GM23248 (cell line): Measurements from ENCODE around the gene SHISA6. TPM values are rescaled to one million over a fixed set of nuclear protein-coding genes. Genes with fewer than 3 reads are reported as not detected.

ENCODE experiments used
- DNase-seq: peaks from one replicate; pipeline ENCODE4 v3.0.0-alpha.2; 2015
- H2AFZ ChIP-seq: fragments of 200-600 bp; sonication (generic); 2 replicates; pipeline ENCODE4 v1.6.1; 2016; ENCODE audit warnings: antibody characterized with exemption
- H3F3A ChIP-seq: fragments of 200-600 bp; sonication (generic); 2 replicates; pipeline ENCODE4 v1.6.1; 2016; ENCODE audit warnings: mild to moderate bottlenecking, antibody characterized with exemption, mixed run types; ENCODE audit not compliant: insufficient read depth
- H3K27ac ChIP-seq: fragments of 200-600 bp; sonication (generic); 2 replicates; pipeline ENCODE4 v1.5.1; 2016; ENCODE audit warnings: mild to moderate bottlenecking
- H3K27me3 ChIP-seq: fragments of 200-600 bp; sonication (generic); replicated peaks from 2 replicates; pipeline ENCODE4 v1.6.1; 2016; ENCODE audit warnings: mild to moderate bottlenecking; ENCODE audit not compliant: insufficient read depth
- H3K36me3 ChIP-seq: fragments of 200-600 bp; sonication (generic); 2 replicates; pipeline ENCODE4 v1.6.1; 2016; ENCODE audit warnings: low read depth, mild to moderate bottlenecking
- H3K4me1 ChIP-seq: fragments of 200-600 bp; sonication (generic); 2 replicates; pipeline ENCODE4 v1.6.1; 2016; ENCODE audit warnings: mild to moderate bottlenecking; ENCODE audit not compliant: insufficient read depth
- H3K4me2 ChIP-seq: fragments of 200-600 bp; sonication (generic); one replicate; pipeline ENCODE4 v1.6.1; 2016; ENCODE audit warnings: mild to moderate bottlenecking; ENCODE audit not compliant: unreplicated experiment
- H3K4me3 ChIP-seq: fragments of 200-600 bp; sonication (generic); 2 replicates; pipeline ENCODE4 v1.5.1; 2016; ENCODE audit warnings: mild to moderate bottlenecking
- H3K79me2 ChIP-seq: fragments of 200-600 bp; sonication (generic); 2 replicates; pipeline ENCODE4 v1.6.1; 2016; ENCODE audit warnings: mild to moderate bottlenecking; ENCODE audit not compliant: insufficient read depth
- H3K9ac ChIP-seq: fragments of 200-600 bp; sonication (generic); 2 replicates; pipeline ENCODE4 v1.6.1; 2016; ENCODE audit warnings: mild to moderate bottlenecking
- H3K9me2 ChIP-seq: fragments of 200-600 bp; sonication (generic); 2 replicates; pipeline ENCODE4 v1.6.1; 2016; ENCODE audit warnings: mixed run types, mild to moderate bottlenecking, moderate library complexity; ENCODE audit not compliant: insufficient read depth
- H3K9me3 ChIP-seq: fragments of 200-600 bp; sonication (generic); one replicate; pipeline ENCODE4 v1.6.1; 2017; ENCODE audit warnings: low read depth
- H4K20me1 ChIP-seq: fragments of 200-600 bp; sonication (generic); 2 replicates; pipeline ENCODE4 v1.6.0; 2016; ENCODE audit not compliant: insufficient read depth
- EZH2 ChIP-seq: fragments of 200-600 bp; sonication (generic); IDR thresholded peaks from 2 replicates; pipeline ENCODE4 v1.6.1; 2018; ENCODE audit warnings: antibody characterized with exemption, mild to moderate bottlenecking; ENCODE audit not compliant: insufficient read depth, poor library complexity, severe bottlenecking
- EZH2phosphoT487 ChIP-seq: fragments of 200-600 bp; sonication (generic); IDR thresholded peaks from 2 replicates; pipeline ENCODE4 v1.6.1; 2018; ENCODE audit warnings: antibody characterized with exemption, moderate library complexity, mild to moderate bottlenecking, low read depth; ENCODE audit not compliant: insufficient read depth
- WGBS, 2 experiments: methylation state at CpG; one replicate each; pipeline ENCODE4 v1.1.6; 2015 to 2017; ENCODE audit warnings: low lambda C conversion rate in 2 of 2, low coverage in 1 of 2; ENCODE audit errors: missing lambda C conversion rate in 2 of 2; 5-methylcytosine and 5-hydroxymethylcytosine counted together
- in situ Hi-C: fragments of 300-500 bp; cut with MboI; formaldehyde crosslinking; loops from 2 replicates; pipeline ENCODE4 v1.15.0; 2020
- polyA plus RNA-seq: library from polyadenylated mRNA; unstranded; fragments of >200 nt; fragmentation: Nextera tagmentation; extraction: Ambion mirVana; gene quantifications from 2 replicates; pipeline ENCODE4 v1.2.1, GENCODE V29; 2016
- total RNA-seq: library from RNA; depleted of rRNA; stranded (reverse); fragments of >200 nt; shearing (Covaris generic); gene quantifications from 2 replicates; pipeline ENCODE4 v1.2.3, GENCODE V29; 2014

The SHISA6 gene
- total and polyA plus RNA-seq, 2 experiments from 2014 or later = not detected

DNA sequence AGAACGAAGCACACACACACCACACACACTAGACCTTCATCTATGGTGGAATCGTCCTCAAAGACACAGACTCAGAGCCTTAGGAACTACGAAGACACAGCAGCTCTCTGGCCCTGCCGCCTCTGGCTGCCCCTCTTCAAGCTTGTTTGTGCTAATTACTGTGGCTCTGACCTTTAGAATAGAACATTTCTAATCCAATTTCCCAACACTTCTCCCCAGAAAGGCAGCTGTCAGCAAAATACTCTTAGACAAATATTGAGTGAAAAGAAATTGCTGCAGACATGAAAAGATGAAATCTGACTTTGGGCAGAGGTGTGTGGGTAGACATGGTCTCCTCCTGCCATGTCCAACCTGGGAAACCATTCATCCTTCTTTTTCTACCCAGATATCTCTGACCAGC lies 205.3 kb downstream of the SHISA6 start:
- Histone ChIP-seq H3K9ac (no peak overlapping the region), H2AFZ (no peak overlapping the region), H3K27ac (no peak overlapping the region), H3K36me3 (no peaks in the 10 kb centered on the region), H3K4me3 (no peak overlapping the region), H3K9me2 (no peaks in the 10 kb centered on the region), H3K79me2 (no peaks in the 10 kb centered on the region), H4K20me1 (no peaks in the 10 kb centered on the region), H3K4me2 (no peak overlapping the region), H3K4me1 (no peaks in the 10 kb centered on the region), H3F3A (no peaks in the 10 kb centered on the region), H3K9me3 (no peaks in the 10 kb centered on the region), H3K27me3 (no peaks in the 10 kb centered on the region)
- in situ Hi-C loops = no loop called here
- TF ChIP-seq EZH2phosphoT487 (no peak), EZH2 (no peak)
- DNase-seq = no peak
- 16 to 21% methylated on average over 4 of the region's 4 CpGs for WGBS, 2 experiments

DNA sequence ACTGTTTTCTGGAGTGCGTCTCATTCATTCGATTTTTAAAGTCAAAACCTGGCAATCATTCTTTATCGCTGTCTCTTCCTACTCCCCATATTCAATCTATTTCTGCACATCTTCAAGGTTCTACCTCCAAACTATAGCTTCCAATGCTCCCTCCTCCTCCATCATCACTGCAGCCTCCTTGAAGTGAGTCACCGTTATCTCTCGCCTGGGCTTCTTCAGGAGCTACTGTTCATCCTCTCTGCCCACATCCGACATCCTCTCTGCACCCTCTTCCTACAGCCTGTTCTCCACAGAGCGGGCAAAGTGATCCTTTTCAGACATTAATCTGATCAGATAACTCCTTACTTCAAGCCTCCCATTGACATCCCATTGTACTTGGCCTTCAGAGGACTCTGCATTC lies 213.1 kb downstream of the SHISA6 start:
- no peak overlapping the region for H2AFZ ChIP-seq
- TF ChIP-seq EZH2 = no peak
- H3K9ac ChIP-seq = no peak overlapping the region
- no peaks in the 10 kb centered on the region for H3K36me3 ChIP-seq
- WGBS, 2 experiments = 50 to 55% methylated on average over 7 of the region's 7 CpGs
- no peak for DNase-seq
- H3K27me3 ChIP-seq = no peaks in the 10 kb centered on the region
- H3K9me2 ChIP-seq = no peaks in the 10 kb centered on the region
- H3K79me2 ChIP-seq = no peaks in the 10 kb centered on the region
- H3K27ac ChIP-seq = no peak overlapping the region
- no peak overlapping the region for H3K4me2 ChIP-seq
- H4K20me1 ChIP-seq = no peaks in the 10 kb centered on the region
- no peaks in the 10 kb centered on the region for H3F3A ChIP-seq
- H3K4me3 ChIP-seq = no peak overlapping the region
- in situ Hi-C loops = no loop called here
- H3K4me1 ChIP-seq = no peaks in the 10 kb centered on the region
- H3K9me3 ChIP-seq = no peaks in the 10 kb centered on the region

GRCh38 chr17:11458279-11458678 lies 217.3 kb downstream of the SHISA6 start:
- Histone ChIP-seq H3K4me1 (no peaks in the 10 kb centered on the region), H3K36me3 (no peaks in the 10 kb centered on the region), H2AFZ (no peak overlapping the region), H3K79me2 (no peaks in the 10 kb centered on the region), H4K20me1 (no peaks in the 10 kb centered on the region), H3K4me3 (no peak overlapping the region), H3F3A (no peaks in the 10 kb centered on the region), H3K4me2 (no peak overlapping the region), H3K27me3 (no peaks in the 10 kb centered on the region), H3K9me2 (no peaks in the 10 kb centered on the region), H3K9me3 (no peaks in the 10 kb centered on the region), H3K27ac (no peak overlapping the region), H3K9ac (no peak overlapping the region)
- in situ Hi-C loops = no loop called here
- 39 to 48% methylated on average over 4 of the region's 4 CpGs for WGBS, 2 experiments
- DNase-seq = no peak
- TF ChIP-seq EZH2phosphoT487 (no peak), EZH2 (no peak)

- in situ Hi-C loops = no loop called here
Measured at GRCh38 chr17:11459861-11460331, 218.9 kb downstream of the SHISA6 start.

GRCh38 chr17:11461993-11462548 lies 221.1 kb downstream of the SHISA6 start:
- no peaks in the 10 kb centered on the region for H3K27me3 ChIP-seq
- no peaks in the 10 kb centered on the region for H3F3A ChIP-seq
- H3K4me2 ChIP-seq = no peak overlapping the region
- no peaks in the 10 kb centered on the region for H3K4me1 ChIP-seq
- no peaks in the 10 kb centered on the region for H3K36me3 ChIP-seq
- H3K27ac ChIP-seq = no peak overlapping the region
- in situ Hi-C loops = no loop called here
- H4K20me1 ChIP-seq = no peaks in the 10 kb centered on the region
- no peaks in the 10 kb centered on the region for H3K9me3 ChIP-seq
- no peak for DNase-seq
- no peaks in the 10 kb centered on the region for H3K9me2 ChIP-seq
- no peak overlapping the region for H2AFZ ChIP-seq
- no peak overlapping the region for H3K9ac ChIP-seq
- H3K4me3 ChIP-seq = no peak overlapping the region
- WGBS, 2 experiments = 27 to 32% methylated on average over 1 of the region's 1 CpG
- no peaks in the 10 kb centered on the region for H3K79me2 ChIP-seq
- TF ChIP-seq EZH2 = no peak
- TF ChIP-seq EZH2phosphoT487 = no peak

More at GRCh38 chr17:11459861-11460331, 218.9 kb downstream of the SHISA6 start:
- Histone ChIP-seq H3K9me2 (no peaks in the 10 kb centered on the region), H3K4me2 (no peak overlapping the region), H3K9ac (no peak overlapping the region), H3K27ac (no peak overlapping the region), H3K4me1 (no peaks in the 10 kb centered on the region), H4K20me1 (no peaks in the 10 kb centered on the region), H3K36me3 (no peaks in the 10 kb centered on the region), H3F3A (no peaks in the 10 kb centered on the region), H3K9me3 (no peaks in the 10 kb centered on the region), H2AFZ (no peak overlapping the region), H3K27me3 (no peaks in the 10 kb centered on the region), H3K79me2 (no peaks in the 10 kb centered on the region), H3K4me3 (no peak overlapping the region)
- WGBS, 2 experiments = 30 to 39% methylated on average over 8 of the region's 8 CpGs
- TF ChIP-seq EZH2phosphoT487 (no peak), EZH2 (no peak)
- DNase-seq = no peak
